HL-60 (cell line): ENCODE results near the gene PTPRU.
A peak's percentile ranks its signal among the peaks of the same experiment; 100 is the strongest.

ENCODE experiments used
- DNase-seq, 2 experiments: peaks; one replicate each; pipeline ENCODE4 v3.0.0-alpha.2; 2010 to 2020; ENCODE audit warnings: low read depth in 1 of 2, low spot score in 1 of 2
- H3K27ac ChIP-seq: fragments of 250-450 bp; sonication (Bioruptor Pico); replicated peaks from 2 replicates; pipeline ENCODE4 v1.5.1; 2020; ENCODE audit warnings: mild to moderate bottlenecking, moderate library complexity
- H3K27me3 ChIP-seq: fragments of 250-450 bp; sonication (Bioruptor Pico); 2 replicates; pipeline ENCODE4 v1.5.1; 2021; ENCODE audit warnings: mild to moderate bottlenecking, moderate library complexity; ENCODE audit not compliant: insufficient read depth, poor library complexity, severe bottlenecking
- H3K4me3 ChIP-seq: replicated peaks from 2 replicates; pipeline ENCODE4 v1.5.1; 2011; ENCODE audit warnings: mild to moderate bottlenecking, control low read depth, low read length; ENCODE audit not compliant: insufficient read depth
- CTCF ChIP-seq: IDR thresholded peaks from one replicate; pipeline ENCODE4 v1.5.1; 2011; ENCODE audit warnings: low read length, control low read depth, inconsistent platforms; ENCODE audit not compliant: insufficient read depth
- GABPA ChIP-seq: IDR thresholded peaks from 2 replicates; pipeline ENCODE4 v1.6.1; 2012; ENCODE audit warnings: low read depth
- POLR2AphosphoS5 ChIP-seq: IDR thresholded peaks from 2 replicates; pipeline ENCODE4 v1.6.1; 2012; ENCODE audit warnings: low read depth
- REST ChIP-seq: IDR thresholded peaks from 2 replicates; pipeline ENCODE4 v1.6.1; 2012; ENCODE audit warnings: low read depth; ENCODE audit not compliant: insufficient replicate concordance
- SPI1 ChIP-seq: IDR thresholded peaks from 2 replicates; pipeline ENCODE4 v1.6.1; 2012; ENCODE audit warnings: low read depth, mild to moderate bottlenecking, borderline replicate concordance

PTPRU gene

DNA sequence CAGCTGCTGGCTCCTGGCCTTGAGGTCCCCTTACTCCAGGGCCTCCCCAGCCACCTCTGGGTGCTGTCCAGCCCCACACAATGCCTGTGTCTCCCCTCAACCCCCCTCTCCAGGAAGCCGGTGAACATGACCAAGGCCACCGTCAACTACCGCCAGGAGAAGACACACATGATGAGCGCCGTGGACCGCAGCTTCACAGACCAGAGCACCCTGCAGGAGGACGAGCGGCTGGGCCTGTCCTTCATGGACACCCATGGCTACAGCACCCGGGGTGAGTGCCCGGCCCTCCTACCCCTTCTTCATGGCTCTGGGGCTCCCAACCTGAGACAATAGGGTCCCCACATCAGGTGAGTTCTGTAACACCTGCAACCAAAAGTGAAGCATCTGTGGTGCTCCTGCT lies 55.4 kb downstream of the PTPRU start:
- DNase-seq = no peak
- TF ChIP-seq SPI1 (no peak), POLR2AphosphoS5 (no peak)
- H3K27ac ChIP-seq = no peak overlapping the region
- no peaks in the 10 kb centered on the region for H3K27me3 ChIP-seq
- H3K4me3 ChIP-seq = no peak overlapping the region

- H3K27ac ChIP-seq = no peak overlapping the region
- H3K4me3 ChIP-seq = no peak overlapping the region
- no peaks in the 10 kb centered on the region for H3K27me3 ChIP-seq
- no peak for DNase-seq
- no peak for TF ChIP-seq SPI1
- no peak for TF ChIP-seq POLR2AphosphoS5
- TF ChIP-seq CTCF = no peak
- no peak for TF ChIP-seq REST
- no peak for TF ChIP-seq GABPA
Observed at GRCh38 chr1:29292344-29292743, 56.0 kb downstream of the PTPRU start.

GRCh38 chr1:29297450-29297849 lies 61.1 kb downstream of the PTPRU start:
- no peak overlapping the region for H3K27ac ChIP-seq
- TF ChIP-seq CTCF = no peak
- no peak for TF ChIP-seq POLR2AphosphoS5
- no peak for TF ChIP-seq SPI1
- TF ChIP-seq REST = no peak
- no peak for TF ChIP-seq GABPA

DNA sequence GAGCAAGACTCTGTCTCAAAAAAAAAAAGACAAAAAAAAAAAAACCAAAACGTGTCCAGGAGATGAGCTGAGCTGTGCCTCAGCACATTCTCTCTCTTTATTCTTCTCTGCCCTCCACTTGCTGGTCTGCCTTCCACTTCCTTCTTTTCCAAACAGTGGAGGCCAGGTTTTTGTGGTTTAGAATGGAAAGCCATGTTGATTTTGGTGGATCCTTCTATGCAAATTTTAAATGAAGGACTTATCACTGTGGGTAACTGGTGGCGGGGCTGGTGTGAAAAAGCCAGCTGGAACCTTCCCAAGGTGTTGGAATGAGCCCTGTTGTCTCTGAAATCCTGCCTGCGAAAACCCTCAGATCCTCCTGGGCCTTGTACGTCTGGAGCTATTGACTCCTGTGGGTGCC lies 61.9 kb downstream of the PTPRU start:
- TF ChIP-seq GABPA = no peak
- TF ChIP-seq SPI1 = peak; percentile 56; the same call in 1 of the 2 replicates
- no peak for DNase-seq
- no peak overlapping the region for H3K4me3 ChIP-seq
- no peak overlapping the region for H3K27ac ChIP-seq
- H3K27me3 ChIP-seq = no peaks in the 10 kb centered on the region

More at GRCh38 chr1:29297450-29297849, 61.1 kb downstream of the PTPRU start:
- Histone ChIP-seq H3K4me3 (no peak overlapping the region), H3K27me3 (no peaks in the 10 kb centered on the region)
- DNase-seq = no peak

DNA sequence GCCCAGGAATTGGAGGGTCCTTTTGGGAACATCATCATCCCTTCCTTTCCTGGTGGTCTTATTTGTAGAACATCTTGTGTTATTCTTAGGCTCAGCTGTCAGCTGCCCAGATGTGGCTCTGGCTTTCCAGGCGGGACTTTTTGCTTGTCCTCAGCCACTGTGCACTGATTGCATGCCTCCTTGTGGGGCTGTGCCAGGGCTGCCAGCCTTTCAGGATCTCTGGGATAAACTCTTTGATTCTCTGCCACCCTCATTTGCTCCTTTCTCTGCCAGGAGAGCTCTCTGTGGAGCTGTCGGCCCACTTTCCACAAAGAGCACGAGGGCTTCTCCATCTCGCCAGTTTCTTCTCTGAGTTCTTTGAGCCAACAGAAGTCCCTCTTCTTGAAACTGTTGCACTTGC lies 63.1 kb downstream of the PTPRU start:
- DNase-seq = no peak

More for the DNA sequence above, 63.1 kb downstream of the PTPRU start:
- Histone ChIP-seq H3K27ac (no peak overlapping the region), H3K27me3 (no peaks in the 10 kb centered on the region), H3K4me3 (no peak overlapping the region)
- no peak for TF ChIP-seq GABPA
- TF ChIP-seq SPI1 = no peak
- TF ChIP-seq REST = no peak
- TF ChIP-seq CTCF = no peak
- TF ChIP-seq POLR2AphosphoS5 = no peak
